DMS153 treated with DMSO at 0.1 percent for 48 hours (cell line): ENCODE data around the gene AVPR1B.

ENCODE experiments used
- DNase-seq: peaks from one replicate; lab custom pipeline; 2025; ENCODE audit not compliant: unreplicated experiment; lab: John Stamatoyannopoulos, UW

The AVPR1B gene

GRCh38 chr1:206112600-206113301, 4.4 kb downstream of the AVPR1B start:
- no peak for DNase-seq

GRCh38 chr1:206111271-206111927, 5.8 kb downstream of the AVPR1B start:
- DNase-seq = no peak

DNA sequence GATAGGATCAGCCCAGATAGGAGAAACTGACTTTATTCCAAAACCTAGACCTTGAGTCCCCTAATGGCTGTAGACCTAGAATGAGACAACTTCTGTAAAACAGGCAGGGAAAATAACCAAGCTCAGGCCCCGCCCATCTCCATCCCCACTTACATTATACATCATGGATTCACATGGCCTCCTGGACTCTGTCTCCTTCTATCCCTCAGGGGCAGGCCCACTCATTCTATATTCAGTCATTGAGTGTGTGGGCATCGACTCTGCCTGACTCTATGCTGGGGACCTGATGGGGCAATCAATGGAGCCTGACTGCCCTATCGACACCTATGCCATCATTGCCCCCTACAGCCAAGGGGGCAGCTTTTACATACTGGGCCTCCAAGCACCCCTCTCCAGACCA, 6.4 kb downstream of the AVPR1B start:
- no peak for DNase-seq

DNA sequence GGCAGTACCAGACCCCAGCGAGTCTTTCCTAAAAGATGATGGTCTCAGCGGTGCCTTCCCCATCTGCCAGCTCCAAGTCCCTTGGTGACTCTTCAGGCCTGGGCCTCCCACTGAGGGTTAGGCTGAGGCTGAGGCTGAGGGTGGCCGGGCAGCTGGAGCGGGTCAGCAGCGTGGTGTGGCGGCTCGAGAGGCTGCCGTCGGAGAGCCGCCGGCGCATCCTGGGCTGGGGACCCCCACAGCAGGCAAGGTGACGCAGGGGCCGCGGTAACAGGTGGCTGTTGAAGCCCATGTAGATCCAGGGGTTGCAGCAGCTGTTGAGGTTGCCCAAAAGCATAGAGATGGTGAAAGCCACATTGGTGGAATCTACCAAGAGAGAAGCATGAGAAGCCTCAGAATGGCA, 7.0 kb downstream of the AVPR1B start:
- no peak for DNase-seq

DNA sequence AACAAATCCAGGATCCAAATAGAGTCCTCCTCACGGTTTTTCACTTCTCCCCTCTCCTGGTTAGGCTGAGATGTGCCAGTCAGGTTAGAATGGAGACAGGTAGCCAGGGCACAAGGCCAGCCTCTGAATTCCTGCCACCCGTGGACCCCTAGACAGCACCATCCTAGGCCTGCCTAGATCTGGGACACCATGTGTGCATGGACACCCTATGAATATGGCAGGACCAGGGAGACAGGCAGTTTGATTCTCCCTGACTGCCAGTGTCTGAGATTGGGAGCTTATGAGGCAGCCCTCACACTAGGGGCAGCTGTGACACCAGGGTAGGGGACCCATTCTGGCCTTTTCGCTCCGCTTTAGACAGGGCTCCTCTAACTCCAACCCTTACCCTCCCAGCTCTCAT, 7.5 kb downstream of the AVPR1B start:
- DNase-seq = no peak

DNA sequence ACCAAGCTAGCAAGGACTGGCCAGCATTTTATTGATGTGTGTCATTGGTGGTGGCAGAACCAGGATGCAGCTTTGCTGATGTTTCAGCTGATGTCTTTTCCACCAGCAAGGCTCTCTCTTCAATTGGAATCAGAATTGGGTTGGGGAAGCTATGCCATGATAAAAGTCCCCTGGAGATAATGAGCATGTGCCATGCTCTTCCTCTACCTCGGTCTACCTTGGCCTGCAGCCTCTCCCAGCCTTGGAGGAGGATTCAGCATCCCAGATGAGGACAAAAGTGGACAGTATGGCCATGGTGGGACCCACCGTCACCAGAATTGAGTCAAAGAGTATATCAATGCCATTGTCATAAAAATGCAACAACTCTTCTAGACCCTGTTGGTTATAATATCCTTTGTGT, 8.6 kb downstream of the AVPR1B start:
- DNase-seq = no peak

GRCh38 chr1:206107168-206107544, 10.0 kb downstream of the AVPR1B start:
- DNase-seq = no peak

- peak; percentile 88 for DNase-seq
Observed at GRCh38 chr1:206106328-206107167, 10.6 kb downstream of the AVPR1B start.

DNA sequence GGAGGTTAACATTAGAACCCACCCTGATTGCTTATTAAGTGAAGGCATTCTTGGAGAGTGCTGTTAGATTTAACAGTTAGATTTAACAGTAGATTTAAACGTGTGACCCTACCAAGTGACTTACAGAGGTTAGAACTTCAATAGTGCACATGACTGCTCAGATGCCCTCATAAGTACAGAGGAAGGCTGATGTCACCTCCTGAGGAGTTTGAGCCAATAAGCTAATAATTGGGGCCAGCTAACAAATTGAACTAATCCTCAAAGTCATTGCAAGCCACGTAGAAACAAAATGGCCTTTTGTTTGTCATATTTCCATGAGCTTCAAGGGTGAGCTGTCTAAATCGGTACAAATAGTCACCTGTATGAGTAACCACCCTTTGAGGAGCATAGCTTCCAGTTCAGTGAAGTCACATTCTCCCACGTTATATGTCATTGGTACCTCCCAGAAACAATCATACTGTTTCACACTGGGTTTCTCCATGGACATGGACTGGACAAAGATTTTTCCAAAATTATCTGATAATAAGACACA, 11.7 kb downstream of the AVPR1B start:
- DNase-seq = peak; percentile 77

DNA sequence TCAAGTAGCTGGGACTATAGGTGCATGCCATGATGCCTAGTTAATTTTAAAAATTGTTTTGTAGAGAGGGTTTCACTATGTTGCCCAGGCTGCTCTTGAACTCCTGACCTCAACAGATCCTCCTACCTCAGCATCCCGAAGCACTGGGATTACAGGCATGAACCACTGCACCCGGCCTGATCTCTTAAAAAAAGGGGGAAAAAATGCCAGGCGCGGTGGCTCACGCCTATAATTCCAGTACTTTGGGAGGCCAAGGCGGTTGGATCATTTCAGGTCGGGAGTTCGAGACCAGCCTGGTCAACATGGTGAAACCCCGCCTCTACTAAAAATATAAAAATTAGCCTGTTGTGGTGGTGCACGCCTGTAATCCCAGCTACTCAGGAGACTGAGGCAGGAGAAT, 13.2 kb downstream of the AVPR1B start:
- no peak for DNase-seq

DNA sequence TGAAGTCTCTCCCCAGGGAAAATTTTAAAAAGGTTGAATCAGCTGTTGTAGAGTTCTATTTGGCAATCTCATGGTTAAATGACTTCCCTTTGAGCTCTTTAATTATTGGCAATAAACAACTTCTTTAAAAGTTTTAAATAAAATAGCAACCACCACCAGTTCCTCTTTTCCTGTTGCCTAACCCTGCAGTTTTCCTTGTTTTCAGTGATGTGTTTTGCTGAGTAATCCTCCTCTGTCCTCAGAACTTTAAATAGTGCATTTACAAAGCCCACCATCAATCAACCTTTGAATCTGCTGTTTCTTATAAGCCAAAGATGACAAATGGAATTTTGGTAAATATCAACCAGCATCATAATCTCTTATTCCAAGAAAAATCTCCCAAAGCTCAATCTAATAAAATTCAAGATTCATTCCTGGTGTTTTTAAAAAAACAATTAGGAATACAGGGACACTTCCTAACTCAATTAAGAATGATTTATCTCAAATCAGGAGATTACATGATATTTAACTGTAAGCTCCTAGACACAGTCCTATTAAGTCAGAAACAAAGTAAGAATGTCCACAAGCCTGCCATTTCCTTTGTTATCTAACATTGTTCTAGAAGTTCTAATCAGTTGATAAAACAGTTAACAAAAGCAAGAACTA, 14.8 kb downstream of the AVPR1B start:
- no peak for DNase-seq

DNA sequence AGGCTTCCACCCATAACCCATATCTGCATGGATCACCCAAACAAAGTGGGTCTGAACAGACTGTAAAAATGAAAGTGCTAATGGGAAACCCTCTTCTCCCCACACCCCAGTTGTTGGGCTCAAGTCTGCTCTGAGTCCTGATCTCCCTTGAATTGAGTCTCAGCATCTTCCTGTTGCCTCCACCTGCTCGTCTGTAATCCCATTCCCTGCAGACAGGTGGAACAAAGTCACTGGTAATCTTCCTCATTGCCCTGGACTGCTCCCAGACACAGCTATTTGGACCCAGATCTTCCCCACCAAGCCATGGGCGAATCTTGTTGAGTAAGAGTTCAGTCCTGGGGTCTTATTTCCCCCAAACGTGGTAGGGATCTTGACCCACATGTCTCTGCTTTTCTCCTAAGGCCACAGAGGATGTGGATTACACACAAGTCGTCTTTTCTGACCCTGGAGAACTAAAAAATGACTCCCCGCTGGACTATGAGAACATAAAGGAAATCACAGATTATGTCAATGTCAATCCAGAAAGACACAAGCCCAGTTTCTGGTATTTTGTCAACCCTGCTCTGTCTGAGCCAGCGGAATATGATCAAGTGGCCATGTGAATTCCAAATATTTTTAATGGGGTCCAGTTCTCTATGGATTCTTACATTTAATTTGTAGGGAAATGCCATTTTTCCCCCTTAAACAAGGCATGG, 15.7 kb downstream of the AVPR1B start:
- no peak for DNase-seq

DNA sequence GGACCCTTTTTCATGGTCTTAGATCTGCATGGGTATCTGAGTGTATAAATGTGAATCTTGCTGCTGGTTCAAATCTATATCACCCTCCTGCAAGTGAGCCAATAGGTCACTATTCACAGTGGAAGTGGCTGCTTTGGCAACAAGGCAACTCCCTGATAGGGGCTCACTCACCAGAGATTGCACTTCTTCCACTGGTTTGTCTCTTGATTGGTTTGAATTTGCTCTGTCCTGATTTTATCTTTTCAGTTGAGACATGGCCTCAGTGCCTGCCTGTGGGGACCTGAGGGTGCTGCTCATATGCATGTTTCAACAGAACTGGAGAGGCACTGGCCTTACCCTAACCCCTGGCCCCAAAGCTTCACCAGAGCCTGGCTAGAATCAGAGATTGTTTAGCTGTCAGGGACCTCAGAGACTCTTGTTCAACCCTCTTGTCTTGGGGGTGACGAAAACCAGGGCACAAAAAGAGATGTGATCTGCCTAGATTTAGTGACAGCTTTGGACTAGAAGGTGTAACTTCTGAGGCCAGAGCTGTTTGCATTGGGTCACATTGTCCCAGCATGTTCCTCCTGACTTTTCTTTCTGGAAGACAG, 16.9 kb downstream of the AVPR1B start:
- no peak for DNase-seq

DNA sequence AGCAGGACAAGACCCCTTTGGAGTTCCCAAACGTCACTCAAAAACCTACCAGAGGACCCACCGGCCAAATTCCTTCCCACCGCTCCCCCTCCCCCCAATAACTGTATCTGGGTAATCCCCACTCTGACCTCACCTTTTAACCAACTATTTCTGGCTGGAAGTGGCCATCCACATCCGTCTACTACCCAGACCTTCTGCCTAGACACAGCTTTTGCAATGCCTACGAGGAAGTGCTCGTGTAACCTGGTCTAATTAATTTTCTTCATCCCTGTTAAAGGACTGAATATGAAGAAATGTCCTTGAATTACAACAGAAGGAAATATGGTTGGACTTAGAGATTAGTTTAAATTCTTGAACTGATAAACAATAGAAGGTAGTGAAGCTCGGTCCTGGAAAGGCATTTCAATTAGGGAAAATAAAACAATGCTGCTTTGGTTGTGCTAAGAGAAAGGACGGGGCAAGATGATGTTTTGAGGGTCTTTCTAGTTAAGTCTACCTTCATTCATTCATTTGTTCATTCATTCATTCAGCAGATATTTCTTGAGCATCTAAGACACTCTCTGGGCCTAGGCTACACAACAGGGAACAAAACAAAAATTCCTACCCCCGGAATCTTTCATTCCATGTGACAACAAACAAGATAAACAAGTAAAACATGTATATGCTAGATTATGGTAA, 18.8 kb downstream of the AVPR1B start:
- no peak for DNase-seq

DNA sequence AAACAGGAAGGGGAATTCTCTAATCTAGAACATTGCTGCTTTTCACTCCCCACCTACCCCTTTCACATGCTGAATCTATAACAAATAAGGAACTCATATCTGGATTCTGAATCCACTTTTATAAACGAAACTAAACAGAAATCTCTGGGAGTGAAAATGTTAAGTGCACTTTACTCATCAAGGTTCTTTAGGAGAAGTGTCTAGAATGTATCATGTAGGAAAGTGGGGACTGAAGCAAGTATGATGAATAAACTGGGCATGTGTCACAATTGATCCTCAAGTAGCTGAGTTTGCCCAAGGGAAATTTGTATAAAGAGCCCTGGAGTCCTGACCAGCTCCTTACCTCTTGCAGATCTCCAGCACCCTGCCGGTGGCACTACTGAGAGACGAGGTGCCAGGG, 19.8 kb downstream of the AVPR1B start:
- no peak for DNase-seq

- DNase-seq = peak; percentile 41
Observed at GRCh38 chr1:206094024-206094423, 23.2 kb downstream of the AVPR1B start.

DNA sequence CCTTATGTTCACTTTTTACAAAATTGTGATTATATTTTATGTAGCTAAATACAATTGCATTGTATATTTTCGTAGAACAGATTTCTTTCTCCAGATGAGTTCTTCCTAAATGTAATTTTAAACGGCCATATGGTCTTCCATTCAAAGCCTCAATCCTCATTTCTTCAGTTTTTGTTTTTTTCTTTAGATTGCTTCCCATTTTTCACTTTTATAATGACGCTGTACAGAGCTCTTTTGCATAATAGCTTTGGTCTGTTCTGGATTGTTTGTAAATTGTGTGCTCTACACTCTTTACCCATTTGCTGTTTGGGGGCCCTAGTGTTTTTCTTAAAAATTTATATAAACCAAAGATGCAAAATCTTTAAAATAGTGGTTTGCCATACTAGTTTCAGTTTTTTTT, 27.8 kb downstream of the AVPR1B start:
- no peak for DNase-seq

DNA sequence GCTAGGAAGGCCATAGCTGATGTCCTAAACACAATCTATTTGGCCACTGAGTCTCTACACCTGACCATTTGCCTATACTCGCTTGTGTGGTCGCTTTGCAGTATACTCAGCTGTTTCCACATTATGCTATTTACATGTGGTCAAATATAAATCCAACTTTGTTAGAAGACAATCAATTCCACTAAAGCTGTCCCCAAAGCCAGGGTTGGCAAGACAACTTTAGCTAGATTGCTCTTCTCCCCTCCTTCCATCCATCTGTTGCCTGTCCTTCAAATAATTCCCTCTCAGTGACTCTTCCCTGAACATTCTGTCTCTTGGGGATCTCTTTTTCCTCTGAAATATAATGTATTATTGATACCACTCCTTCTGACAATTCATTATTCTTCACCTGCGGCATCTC, 30.1 kb downstream of the AVPR1B start:
- DNase-seq = no peak

GRCh38 chr1:206083750-206084149, 33.4 kb downstream of the AVPR1B start:
- DNase-seq = no peak
